Muscle layer of colon (tissue), 2 donors: ENCODE measurements around the gene RAPGEF1.
A peak's percentile ranks its signal among the peaks of the same experiment; 100 is the strongest.

ENCODE experiments used
- H3K27ac ChIP-seq: one replicate; pipeline ENCODE4 v1.7.0; 2013; ENCODE audit warnings: low read depth, mild to moderate bottlenecking, low read length, moderate library complexity
- H3K27me3 ChIP-seq, 2 donors: one replicate each; pipeline ENCODE4 v1.7.0; 2013; ENCODE audit warnings: low read length in 2 of 2, mild to moderate bottlenecking in 2 of 2; ENCODE audit not compliant: insufficient read depth in 2 of 2, control insufficient read depth in 1 of 2
- H3K36me3 ChIP-seq: one replicate; pipeline ENCODE4 v1.7.0; 2013; ENCODE audit warnings: mild to moderate bottlenecking, low read length; ENCODE audit not compliant: insufficient read depth
- H3K4me1 ChIP-seq: one replicate; pipeline ENCODE4 v1.7.0; 2013; ENCODE audit warnings: mild to moderate bottlenecking, low read length; ENCODE audit not compliant: insufficient read depth
- H3K4me3 ChIP-seq, 2 donors: one replicate each; pipeline ENCODE4 v1.7.0; 2013; ENCODE audit warnings: low read length in 2 of 2, low read depth in 1 of 2, mild to moderate bottlenecking in 1 of 2, moderate library complexity in 1 of 2
- H3K9ac ChIP-seq: one replicate; pipeline ENCODE4 v1.7.0; 2013; ENCODE audit warnings: low read length
- H3K9me3 ChIP-seq: one replicate; pipeline ENCODE4 v1.7.0; 2013; ENCODE audit warnings: mild to moderate bottlenecking, low read length
- donor health status: abdominal sarcoma.
- donor health status: Adenocarcinoma of cecum.

RAPGEF1 gene

GRCh38 chr9:131734781-131735180 lies 5.1 kb downstream of the RAPGEF1 start:
- Histone ChIP-seq H3K27ac (no peak overlapping the region), H3K4me1 (peaks cover 64% of the 10 kb centered on the region), H3K4me3 (no peak overlapping the region), H3K9ac (no peak overlapping the region), H3K27me3 (no peaks in the 10 kb centered on the region), H3K9me3 (no peaks in the 10 kb centered on the region), H3K36me3 (no peaks in the 10 kb centered on the region)

GRCh38 chr9:131734165-131734610 lies 5.7 kb downstream of the RAPGEF1 start:
- no peak overlapping the region for H3K27ac ChIP-seq
- no peaks in the 10 kb centered on the region for H3K9me3 ChIP-seq
- H3K36me3 ChIP-seq = no peaks in the 10 kb centered on the region
- H3K27me3 ChIP-seq = no peaks in the 10 kb centered on the region
- H3K4me1 ChIP-seq = peaks cover 64% of the 10 kb centered on the region
- H3K9ac ChIP-seq = no peak overlapping the region
- no peak overlapping the region for H3K4me3 ChIP-seq

- H3K27me3 ChIP-seq = no peaks in the 10 kb centered on the region
- H3K9me3 ChIP-seq = no peaks in the 10 kb centered on the region
- H3K36me3 ChIP-seq = no peaks in the 10 kb centered on the region
- H3K9ac ChIP-seq = no peak overlapping the region
- peaks cover 63% of the 10 kb centered on the region for H3K4me1 ChIP-seq
- H3K27ac ChIP-seq = no peak overlapping the region
- H3K4me3 ChIP-seq = no peak overlapping the region
Measured at GRCh38 chr9:131733541-131734061, 6.3 kb downstream of the RAPGEF1 start.

GRCh38 chr9:131732636-131733289 lies 7.1 kb downstream of the RAPGEF1 start:
- H3K27ac ChIP-seq = no peak overlapping the region
- H3K4me3 ChIP-seq = no peak overlapping the region
- H3K27me3 ChIP-seq = no peaks in the 10 kb centered on the region
- H3K9ac ChIP-seq = no peak overlapping the region
- peaks cover 66% of the 10 kb centered on the region for H3K4me1 ChIP-seq
- H3K36me3 ChIP-seq = no peaks in the 10 kb centered on the region
- no peaks in the 10 kb centered on the region for H3K9me3 ChIP-seq

- peaks cover 73% of the 10 kb centered on the region for H3K4me1 ChIP-seq
- no peaks in the 10 kb centered on the region for H3K9me3 ChIP-seq
- no peak overlapping the region for H3K27ac ChIP-seq
- H3K36me3 ChIP-seq = no peaks in the 10 kb centered on the region
- H3K4me3 ChIP-seq = peak overlapping the region in 1 of 2 donors; percentile 36
- H3K27me3 ChIP-seq = no peaks in the 10 kb centered on the region
- H3K9ac ChIP-seq = no peak overlapping the region
Measured at GRCh38 chr9:131732061-131732526, 7.8 kb downstream of the RAPGEF1 start.

GRCh38 chr9:131731644-131732043 lies 8.2 kb downstream of the RAPGEF1 start:
- Histone ChIP-seq H3K27ac (no peak overlapping the region), H3K27me3 (no peaks in the 10 kb centered on the region), H3K9ac (peak overlapping the region; percentile 22), H3K36me3 (no peaks in the 10 kb centered on the region), H3K4me3 (peak overlapping the region in 1 of 2 donors; percentile 36), H3K9me3 (no peaks in the 10 kb centered on the region), H3K4me1 (peaks cover 70% of the 10 kb centered on the region)

GRCh38 chr9:131731237-131731636 lies 8.6 kb downstream of the RAPGEF1 start:
- no peak overlapping the region for H3K27ac ChIP-seq
- H3K4me1 ChIP-seq = peaks cover 66% of the 10 kb centered on the region
- no peaks in the 10 kb centered on the region for H3K27me3 ChIP-seq
- H3K4me3 ChIP-seq = no peak overlapping the region
- peak overlapping the region; percentile 22 for H3K9ac ChIP-seq
- no peaks in the 10 kb centered on the region for H3K36me3 ChIP-seq
- H3K9me3 ChIP-seq = no peaks in the 10 kb centered on the region

- Histone ChIP-seq H3K9me3 (no peaks in the 10 kb centered on the region), H3K4me3 (no peak overlapping the region), H3K36me3 (no peaks in the 10 kb centered on the region), H3K27me3 (no peaks in the 10 kb centered on the region), H3K9ac (no peak overlapping the region), H3K27ac (no peak overlapping the region), H3K4me1 (peaks cover 52% of the 10 kb centered on the region)
Measured at GRCh38 chr9:131728961-131729360, 10.9 kb downstream of the RAPGEF1 start.

GRCh38 chr9:131728546-131728910 lies 11.3 kb downstream of the RAPGEF1 start:
- Histone ChIP-seq H3K9ac (no peak overlapping the region), H3K4me3 (no peak overlapping the region), H3K27ac (no peak overlapping the region), H3K36me3 (no peaks in the 10 kb centered on the region), H3K27me3 (no peaks in the 10 kb centered on the region), H3K9me3 (no peaks in the 10 kb centered on the region), H3K4me1 (peaks cover 48% of the 10 kb centered on the region)

- Histone ChIP-seq H3K27ac (no peak overlapping the region), H3K9ac (no peak overlapping the region), H3K9me3 (no peaks in the 10 kb centered on the region), H3K4me1 (peaks cover 44% of the 10 kb centered on the region), H3K36me3 (no peaks in the 10 kb centered on the region), H3K27me3 (no peaks in the 10 kb centered on the region), H3K4me3 (no peak overlapping the region)
Measured at GRCh38 chr9:131727795-131728545, 11.9 kb downstream of the RAPGEF1 start.

- Histone ChIP-seq H3K27ac (no peak overlapping the region), H3K9me3 (no peaks in the 10 kb centered on the region), H3K36me3 (no peaks in the 10 kb centered on the region), H3K27me3 (no peaks in the 10 kb centered on the region), H3K9ac (no peak overlapping the region), H3K4me3 (no peak overlapping the region), H3K4me1 (peaks cover 40% of the 10 kb centered on the region)
Measured at GRCh38 chr9:131727184-131727759, 12.6 kb downstream of the RAPGEF1 start.
